Ascending aorta (tissue), 2 donors: ENCODE results near the gene ITGA11. TPM values are rescaled to one million over a fixed set of nuclear protein-coding genes. Genes with fewer than 3 reads are reported as not detected.
A peak's percentile ranks its signal among the peaks of the same experiment; 100 is the strongest.

Experiments used
- DNase-seq, 2 donors: peaks; one replicate each; pipeline ENCODE4 v3.0.0-alpha.2; 2019; ENCODE audit warnings: low spot score in 2 of 2
- H3K27ac ChIP-seq, 2 donors: fragments of 200-600 bp; sonication (generic); one replicate each; pipeline ENCODE4 v1.5.1; 2016 to 2017; ENCODE audit warnings: mild to moderate bottlenecking in 1 of 2
- H3K27me3 ChIP-seq: fragments of 200-600 bp; sonication (generic); one replicate; pipeline ENCODE4 v1.5.1; 2017
- H3K36me3 ChIP-seq, 2 donors: fragments of 200-600 bp; sonication (generic); one replicate each; pipeline ENCODE4 v1.5.1; 2016
- H3K4me1 ChIP-seq, 2 donors: fragments of 200-600 bp; sonication (generic); one replicate each; pipeline ENCODE4 v1.5.1; 2016 to 2017; ENCODE audit warnings: mild to moderate bottlenecking in 1 of 2
- H3K4me3 ChIP-seq, 2 donors: fragments of 200-600 bp; sonication (generic); one replicate each; pipeline ENCODE4 v1.5.1; 2016 to 2017; ENCODE audit warnings: mild to moderate bottlenecking in 1 of 2
- H3K9me3 ChIP-seq, 2 donors: fragments of 200-600 bp; sonication (generic); one replicate each; pipeline ENCODE4 v1.5.1; 2016
- intact Hi-C: fragments of 100-400 bp; cut with DNase I; formaldehyde crosslinking; loops from one replicate; pipeline ENCODE4 v1.15.1; 2023
- total RNA-seq: library from RNA; depleted of rRNA; stranded (reverse); fragments of >200 nt; gene quantifications from one replicate; pipeline ENCODE4 v1.1.0, GENCODE V29; 2016
- TF ChIP-seq, protein P1 (sequence below), 3 experiments: fragments of 200-600 bp in 2 of 3; fragments of 450-650 bp in 1 of 3; sonication (generic) in 2 of 3; IDR thresholded peaks; one replicate each; pipeline ENCODE4 v1.5.1; 2016 to 2019; ENCODE audit warnings: antibody characterized with exemption in 3 of 3, mild to moderate bottlenecking in 1 of 3, moderate library complexity in 1 of 3

ITGA11 gene
- total RNA-seq, 1 donor from 2014 or later, result 136 TPM

DNA sequence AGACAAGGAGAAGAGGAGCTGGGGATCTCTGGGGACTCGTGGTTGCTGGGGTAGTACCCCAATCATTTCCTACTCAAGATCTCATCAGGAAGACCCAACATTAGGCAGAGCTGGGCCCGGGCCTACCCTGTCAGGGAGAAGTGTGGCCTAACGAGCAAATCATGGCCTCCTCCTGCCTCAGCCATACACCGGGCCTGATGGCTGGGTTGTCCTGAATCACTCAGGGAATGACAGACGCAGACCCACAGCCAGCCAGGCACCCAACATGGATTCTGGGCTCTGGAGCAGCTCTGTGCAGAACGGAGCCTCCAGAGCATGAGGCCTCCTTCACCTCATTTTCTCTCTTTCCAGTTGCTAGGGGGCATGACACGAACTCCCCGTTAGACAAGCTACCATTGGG, 19.7 kb downstream of the ITGA11 start:
- DNase-seq, result peak in 1 of 2 donors; percentile 39
- peaks cover 0 to 9% of the 10 kb centered on the region in 2 donors for H3K36me3 ChIP-seq
- TF ChIP-seq, protein P1, sequence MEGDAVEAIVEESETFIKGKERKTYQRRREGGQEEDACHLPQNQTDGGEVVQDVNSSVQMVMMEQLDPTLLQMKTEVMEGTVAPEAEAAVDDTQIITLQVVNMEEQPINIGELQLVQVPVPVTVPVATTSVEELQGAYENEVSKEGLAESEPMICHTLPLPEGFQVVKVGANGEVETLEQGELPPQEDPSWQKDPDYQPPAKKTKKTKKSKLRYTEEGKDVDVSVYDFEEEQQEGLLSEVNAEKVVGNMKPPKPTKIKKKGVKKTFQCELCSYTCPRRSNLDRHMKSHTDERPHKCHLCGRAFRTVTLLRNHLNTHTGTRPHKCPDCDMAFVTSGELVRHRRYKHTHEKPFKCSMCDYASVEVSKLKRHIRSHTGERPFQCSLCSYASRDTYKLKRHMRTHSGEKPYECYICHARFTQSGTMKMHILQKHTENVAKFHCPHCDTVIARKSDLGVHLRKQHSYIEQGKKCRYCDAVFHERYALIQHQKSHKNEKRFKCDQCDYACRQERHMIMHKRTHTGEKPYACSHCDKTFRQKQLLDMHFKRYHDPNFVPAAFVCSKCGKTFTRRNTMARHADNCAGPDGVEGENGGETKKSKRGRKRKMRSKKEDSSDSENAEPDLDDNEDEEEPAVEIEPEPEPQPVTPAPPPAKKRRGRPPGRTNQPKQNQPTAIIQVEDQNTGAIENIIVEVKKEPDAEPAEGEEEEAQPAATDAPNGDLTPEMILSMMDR (IDR thresholded peaks at IDR 0.05), result no peak
- H3K9me3 ChIP-seq, result no peaks in the 10 kb centered on the region
- H3K4me3 ChIP-seq, result no peak overlapping the region
- peak overlapping the region; percentile 28 to 47 for H3K27ac ChIP-seq
- peaks cover 10 to 28% of the 10 kb centered on the region in 2 donors for H3K4me1 ChIP-seq
- no peaks in the 10 kb centered on the region for H3K27me3 ChIP-seq
- intact Hi-C loops, result no loop called here

DNA sequence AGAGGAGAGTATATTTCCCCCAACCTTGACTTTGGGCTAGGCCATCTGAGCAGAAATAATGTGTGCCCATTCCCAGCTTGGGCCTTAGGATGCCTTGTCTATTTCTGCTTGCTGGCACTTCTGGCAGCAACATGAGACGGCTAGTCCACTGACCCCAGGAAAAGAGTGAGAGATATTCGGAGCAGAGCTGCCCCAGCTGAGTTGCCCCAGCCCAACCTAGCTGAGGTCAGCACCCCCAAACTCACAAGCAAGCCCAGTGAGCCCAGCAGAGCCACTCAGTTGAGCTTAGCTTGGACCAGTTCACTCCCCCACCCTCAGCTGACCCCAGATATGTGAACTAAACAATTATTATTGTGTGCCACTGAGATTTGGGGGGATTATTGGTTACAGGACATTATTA, 20.2 kb downstream of the ITGA11 start:
- Histone ChIP-seq H3K9me3 (no peaks in the 10 kb centered on the region), H3K36me3 (peaks cover 0 to 9% of the 10 kb centered on the region in 2 donors), H3K4me3 (no peak overlapping the region), H3K27me3 (no peaks in the 10 kb centered on the region), H3K27ac (peak overlapping the region; percentile 28 to 47), H3K4me1 (peaks cover 10 to 33% of the 10 kb centered on the region in 2 donors)
- intact Hi-C loops, result no loop called here
- peak in 1 of 2 donors; percentile 24 for DNase-seq
- TF ChIP-seq, protein P1 (IDR thresholded peaks at IDR 0.05), result no peak

DNA sequence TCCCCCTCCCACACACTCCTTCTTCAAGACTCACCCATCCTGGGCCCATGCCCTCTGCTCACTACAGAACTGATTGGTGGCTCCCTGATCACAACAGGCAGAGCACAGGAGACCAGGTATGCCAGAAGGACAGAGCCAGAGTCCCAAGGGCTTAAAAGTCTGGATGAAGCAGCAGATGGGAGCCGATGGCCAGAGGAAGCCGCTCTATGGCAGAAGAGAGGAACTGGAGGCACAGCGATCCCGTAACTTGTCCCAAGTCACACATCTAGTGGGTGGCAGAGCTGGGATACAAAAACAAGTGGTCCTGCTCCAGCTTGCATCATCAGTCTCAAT, 20.7 kb downstream of the ITGA11 start:
- H3K4me1 ChIP-seq, result peaks cover 10 to 34% of the 10 kb centered on the region in 2 donors
- H3K4me3 ChIP-seq, result no peak overlapping the region
- H3K36me3 ChIP-seq, result peaks cover 0 to 9% of the 10 kb centered on the region in 2 donors
- intact Hi-C loops, result no loop called here
- no peaks in the 10 kb centered on the region for H3K27me3 ChIP-seq
- peak in 1 of 2 donors; percentile 37 for DNase-seq
- peak overlapping the region; percentile 23 to 47 for H3K27ac ChIP-seq
- H3K9me3 ChIP-seq, result no peaks in the 10 kb centered on the region
- TF ChIP-seq, protein P1 (IDR thresholded peaks at IDR 0.05), result no peak

DNA sequence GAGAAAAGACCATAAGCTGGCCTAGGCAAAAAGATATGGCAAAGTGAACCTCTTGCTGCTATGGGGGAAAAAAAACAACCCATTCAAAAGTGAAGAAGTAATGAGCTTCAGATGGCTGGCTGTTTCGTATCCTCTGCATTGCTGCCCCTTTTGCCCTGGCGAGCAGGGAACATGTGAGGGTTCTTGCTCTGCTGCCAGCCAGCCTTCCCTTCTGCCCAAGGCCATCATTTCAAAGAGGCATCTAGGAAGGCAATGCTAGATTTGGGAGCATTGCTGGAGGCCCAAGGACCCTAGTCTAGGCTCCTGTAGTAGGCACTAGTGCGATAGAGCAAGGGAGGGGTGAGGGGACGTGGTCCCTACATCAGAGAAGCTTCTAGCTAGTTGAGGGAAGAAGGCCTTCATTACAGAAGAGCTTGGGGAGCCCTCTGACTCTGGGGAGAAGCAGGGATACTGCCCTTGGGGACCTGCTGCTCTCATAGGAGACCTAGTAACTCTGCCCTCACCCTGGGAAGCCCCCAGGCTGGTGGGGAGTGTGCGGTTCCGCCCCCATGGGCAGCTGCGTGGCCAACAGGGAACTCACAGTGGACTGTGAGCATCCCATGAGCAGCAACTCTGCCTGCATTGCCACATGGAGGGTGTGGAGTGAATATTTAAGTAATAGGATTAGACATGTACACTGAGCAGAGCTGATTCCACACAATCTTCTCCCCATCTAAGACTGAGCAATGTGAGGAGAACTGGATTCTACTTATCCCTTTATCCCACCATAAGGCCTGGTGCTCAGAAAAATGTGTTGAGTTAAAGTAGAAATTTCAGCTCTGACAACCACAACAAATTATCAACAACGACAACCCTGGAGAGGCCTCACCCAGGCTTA, 21.3 kb downstream of the ITGA11 start:
- no peaks in the 10 kb centered on the region for H3K27me3 ChIP-seq
- TF ChIP-seq, protein P1 (IDR thresholded peaks at IDR 0.05), result no peak
- H3K36me3 ChIP-seq, result peaks cover 0 to 9% of the 10 kb centered on the region in 2 donors
- intact Hi-C loops, result no loop called here
- H3K27ac ChIP-seq, result peak overlapping the region; percentile 23 to 47
- peak in 1 of 2 donors; percentile 24 for DNase-seq
- H3K9me3 ChIP-seq, result no peaks in the 10 kb centered on the region
- peaks cover 10 to 35% of the 10 kb centered on the region in 2 donors for H3K4me1 ChIP-seq
- no peak overlapping the region for H3K4me3 ChIP-seq

DNA sequence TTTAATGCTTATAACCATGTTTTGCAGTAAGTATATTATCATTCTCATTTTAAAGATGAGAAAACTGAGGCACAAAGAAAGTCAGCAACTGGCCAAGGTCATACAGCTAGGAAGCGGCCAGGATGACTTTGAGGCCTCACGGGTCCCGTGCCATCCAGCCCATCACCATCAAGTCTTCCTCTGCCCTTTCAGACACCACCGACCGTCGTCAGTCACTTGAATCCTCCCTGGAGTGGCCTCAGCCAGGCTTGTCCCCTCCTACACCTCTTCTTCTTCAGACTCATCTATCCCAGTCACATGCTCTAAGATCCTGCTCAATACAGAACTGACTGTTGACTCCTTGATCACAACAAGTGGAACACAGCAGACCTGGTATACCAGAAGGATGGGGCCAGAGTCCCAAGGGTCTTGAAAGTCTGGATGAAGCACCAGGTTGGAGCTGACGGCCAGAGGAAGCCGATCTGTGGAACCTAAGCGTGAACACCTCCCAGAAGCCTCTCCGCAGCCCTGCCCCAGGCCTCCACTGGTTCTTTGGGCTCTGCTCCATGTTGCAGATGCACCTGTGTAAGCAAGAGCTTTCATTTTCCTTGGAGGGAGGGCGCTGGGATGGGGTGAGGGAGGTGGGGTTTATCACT, 22.1 kb downstream of the ITGA11 start:
- TF ChIP-seq, protein P1 (IDR thresholded peaks at IDR 0.05), result no peak
- intact Hi-C loops, result no loop called here
- H3K36me3 ChIP-seq, result peaks cover 0 to 9% of the 10 kb centered on the region in 2 donors

More for the DNA sequence above, 22.1 kb downstream of the ITGA11 start:
- Histone ChIP-seq H3K27me3 (no peaks in the 10 kb centered on the region), H3K9me3 (no peaks in the 10 kb centered on the region), H3K4me1 (peaks cover 10 to 39% of the 10 kb centered on the region in 2 donors), H3K27ac (peak overlapping the region in 1 of 2 donors; percentile 47), H3K4me3 (no peak overlapping the region)
- DNase-seq, result peak in 1 of 2 donors; percentile 58
